HepG2 (cell line): ENCODE data around the gene MEF2D. TPM values are rescaled to one million over a fixed set of nuclear protein-coding genes. Genes with fewer than 3 reads are reported as not detected.

Experiments
- ARID3A ChIP-seq: IDR thresholded peaks from 2 replicates; pipeline ENCODE4 v1.6.1; 2012; ENCODE audit warnings: low read depth, low read length, improper control_type of control experiment
- BRD4 ChIP-seq: sonication (generic); formaldehyde crosslinking; IDR thresholded peaks from 2 replicates; pipeline ENCODE4 v1.4.0; 2020; ENCODE audit warnings: missing genetic modification reagents
- BRF2 ChIP-seq: sonication (generic); formaldehyde crosslinking; IDR thresholded peaks from 2 replicates; pipeline ENCODE4 v1.8.1; 2022; ENCODE audit warnings: mild to moderate bottlenecking, missing genetic modification reagents
- CEBPZ ChIP-seq: IDR thresholded peaks from 2 replicates; pipeline ENCODE4 v1.6.1; 2012; ENCODE audit warnings: low read length, improper control_type of control experiment
- LCORL ChIP-seq, 2 experiments: fragments of 450-650 bp in 1 of 2; sonication (generic) in 1 of 2; formaldehyde crosslinking in 1 of 2; IDR thresholded peaks; 2 replicates each; pipeline versions ENCODE4 v1.5.0 to v1.6.1; 2017 to 2020; ENCODE audit warnings: antibody characterized with exemption in 1 of 2, missing genetic modification reagents in 1 of 2
- MEIS2 ChIP-seq: sonication (generic); formaldehyde crosslinking; IDR thresholded peaks from 2 replicates; pipeline ENCODE4 v1.9.0; 2021; ENCODE audit warnings: mild to moderate bottlenecking, missing genetic modification reagents
- NFE2 ChIP-seq: sonication (generic); formaldehyde crosslinking; IDR thresholded peaks from 2 replicates; pipeline ENCODE4 v1.4.0; 2020; ENCODE audit warnings: missing genetic modification reagents
- RFX1 ChIP-seq: fragments of 450-650 bp; IDR thresholded peaks from 2 replicates; pipeline ENCODE4 v1.6.1; 2017
- TCF7L2 ChIP-seq: IDR thresholded peaks from 2 replicates; pipeline ENCODE4 v1.6.1; 2011; ENCODE audit warnings: mild to moderate bottlenecking, low read depth, low read length, moderate library complexity
- ZFP82 ChIP-seq: sonication (generic); formaldehyde crosslinking; IDR thresholded peaks from 2 replicates; pipeline ENCODE4 v1.5.1; 2020; ENCODE audit warnings: mild to moderate bottlenecking, missing genetic modification reagents, borderline replicate concordance
- ZNF281 ChIP-seq: sonication (generic); formaldehyde crosslinking; IDR thresholded peaks from 2 replicates; pipeline ENCODE4 v1.4.0; 2020; ENCODE audit warnings: missing genetic modification reagents, borderline replicate concordance
- ZNF326 ChIP-seq: sonication (generic); formaldehyde crosslinking; IDR thresholded peaks from 2 replicates; pipeline ENCODE4 v1.4.0; 2020; ENCODE audit warnings: missing genetic modification reagents, borderline replicate concordance
- ZNF484 ChIP-seq: sonication (generic); formaldehyde crosslinking; IDR thresholded peaks from 2 replicates; pipeline ENCODE4 v1.5.1; 2020; ENCODE audit warnings: mild to moderate bottlenecking, low read depth, missing genetic modification reagents, borderline replicate concordance
- ZNF607 ChIP-seq: sonication (generic); formaldehyde crosslinking; IDR thresholded peaks from 2 replicates; pipeline ENCODE4 v1.5.1; 2020; ENCODE audit warnings: missing genetic modification reagents, mild to moderate bottlenecking, borderline replicate concordance
- polyA plus RNA-seq, 8 experiments: library from polyadenylated mRNA; depleted of rRNA in 3 of 8; stranded (reverse) in 7 of 8; unstranded in 1 of 8; fragments of >200 nt; fragmentation: Illumina TruSeq in 4 of 8; extraction: Trizol in 4 of 8; gene quantifications; 2 replicates each; pipeline versions ENCODE4 v1.2.1 to v1.2.3, GENCODE V29; 2011 to 2016; ENCODE audit warnings: low read depth in 4 of 8, missing spikeins in 1 of 8, mixed read lengths in 1 of 8; ENCODE audit not compliant: insufficient read depth in 1 of 8
- total RNA-seq, 5 experiments: library from RNA; depleted of rRNA; stranded (reverse); fragments of >200 nt; fragmentation: Illumina TruSeq; extraction: Trizol; gene quantifications; 2 replicates each; pipeline ENCODE4 v1.2.3, GENCODE V29; 2016; ENCODE audit warnings: low read depth in 1 of 5
- TF ChIP-seq, protein P1 (sequence below): sonication (generic); formaldehyde crosslinking; IDR thresholded peaks from 2 replicates; pipeline ENCODE4 v1.4.0; 2020; ENCODE audit warnings: missing genetic modification reagents
- TF ChIP-seq, protein P2 (sequence below): sonication (generic); formaldehyde crosslinking; IDR thresholded peaks from 2 replicates; pipeline ENCODE4 v1.4.0; 2020; ENCODE audit warnings: missing genetic modification reagents

Gene MEF2D
- total and polyA plus RNA-seq, 2 of the 13 experiments (the other 11 are each of a cell fraction or from before 2014, with no cell fraction given) = 1.6 to 3.9 TPM

- TF ChIP-seq ZNF281 (CRISPR knock-in tag) = no peak
- TF ChIP-seq RFX1 = no peak
- TF ChIP-seq BRD4 = peak; percentile 12; the same call in 1 of the 2 replicates
- TF ChIP-seq ZNF484 (CRISPR knock-in tag) = no peak
- 0 out of 2 replicates have a peak, but pooled peaks have one; percentile 16 for TF ChIP-seq ARID3A
- TF ChIP-seq TCF7L2 = no peak
- TF ChIP-seq LCORL (IDR thresholded peaks at IDR 0.05) = 0 out of 2 replicates have a peak, but pooled peaks have one; percentile 18
- peak; percentile 85; the same call in 1 of the 2 replicates for TF ChIP-seq LCORL (CRISPR knock-in tag; IDR thresholded peaks at IDR 0.05)
- TF ChIP-seq, protein P1, sequence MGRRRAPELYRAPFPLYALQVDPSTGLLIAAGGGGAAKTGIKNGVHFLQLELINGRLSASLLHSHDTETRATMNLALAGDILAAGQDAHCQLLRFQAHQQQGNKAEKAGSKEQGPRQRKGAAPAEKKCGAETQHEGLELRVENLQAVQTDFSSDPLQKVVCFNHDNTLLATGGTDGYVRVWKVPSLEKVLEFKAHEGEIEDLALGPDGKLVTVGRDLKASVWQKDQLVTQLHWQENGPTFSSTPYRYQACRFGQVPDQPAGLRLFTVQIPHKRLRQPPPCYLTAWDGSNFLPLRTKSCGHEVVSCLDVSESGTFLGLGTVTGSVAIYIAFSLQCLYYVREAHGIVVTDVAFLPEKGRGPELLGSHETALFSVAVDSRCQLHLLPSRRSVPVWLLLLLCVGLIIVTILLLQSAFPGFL (CRISPR knock-in tag) = no peak
- no peak for TF ChIP-seq NFE2 (CRISPR knock-in tag)
- no peak for TF ChIP-seq ZFP82 (CRISPR knock-in tag)
- no peak; the same call in 1 of the 2 replicates for TF ChIP-seq MEIS2 (CRISPR knock-in tag)
- TF ChIP-seq ZNF607 (CRISPR knock-in tag) = no peak; the same call in 1 of the 2 replicates
- TF ChIP-seq BRF2 (CRISPR knock-in tag) = no peak
- TF ChIP-seq ZNF326 (CRISPR knock-in tag) = no peak
- TF ChIP-seq, protein P2, sequence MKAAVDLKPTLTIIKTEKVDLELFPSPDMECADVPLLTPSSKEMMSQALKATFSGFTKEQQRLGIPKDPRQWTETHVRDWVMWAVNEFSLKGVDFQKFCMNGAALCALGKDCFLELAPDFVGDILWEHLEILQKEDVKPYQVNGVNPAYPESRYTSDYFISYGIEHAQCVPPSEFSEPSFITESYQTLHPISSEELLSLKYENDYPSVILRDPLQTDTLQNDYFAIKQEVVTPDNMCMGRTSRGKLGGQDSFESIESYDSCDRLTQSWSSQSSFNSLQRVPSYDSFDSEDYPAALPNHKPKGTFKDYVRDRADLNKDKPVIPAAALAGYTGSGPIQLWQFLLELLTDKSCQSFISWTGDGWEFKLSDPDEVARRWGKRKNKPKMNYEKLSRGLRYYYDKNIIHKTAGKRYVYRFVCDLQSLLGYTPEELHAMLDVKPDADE (CRISPR knock-in tag) = no peak
- TF ChIP-seq CEBPZ = no peak
These were observed 43.7 kb downstream of the MEF2D start (continued) for GRCh38 chr1:156456625-156457465.
